Measurements from ENCODE around the gene TIMP2. TPM values are rescaled to one million over a fixed set of nuclear protein-coding genes. Genes with fewer than 3 reads are reported as not detected.

The TIMP2 gene
- total and polyA plus RNA-seq, 2 of the 8 experiments (the other 6 are each of a cell fraction or from before 2014, with no cell fraction given), result 18.2 to 43.3 TPM

DNA sequence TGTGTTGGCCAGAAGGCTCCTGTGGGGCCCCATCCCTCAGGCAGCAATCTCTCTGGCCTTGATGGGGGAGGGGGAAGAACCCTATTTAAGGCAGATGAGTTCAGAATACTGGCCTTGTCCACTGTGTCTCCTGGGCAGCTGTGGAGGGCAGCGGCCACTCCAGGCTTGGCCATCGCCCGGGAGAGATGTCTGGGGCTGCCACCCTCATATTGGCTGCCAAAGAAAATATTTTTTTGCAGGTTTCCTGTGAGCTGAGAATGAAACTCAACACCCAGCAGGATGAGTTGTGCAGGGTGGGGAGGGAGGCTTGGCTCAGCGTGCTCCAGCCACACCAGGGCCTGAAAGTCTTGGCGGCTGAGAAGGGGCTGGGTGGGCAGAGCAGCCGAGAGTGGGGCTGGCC lies 14.4 kb upstream of the TIMP2 start:
- Histone ChIP-seq H3K79me1 (ENCODE audit: low read depth, low read length) (no peaks in the 10 kb centered on the region), H3K9ac (replicated peaks in 1 of 4; ENCODE audit: extremely low read depth in 1 of 4, low read depth in 3 of 4, low read length in 3 of 4) (no peak overlapping the region), H3K9me3 (ENCODE audit: insufficient read depth in 2 of 2, low read depth in 1 of 2, low read length in 1 of 2) (no peaks in the 10 kb centered on the region), H3K27me3 (replicated peaks in 1 of 4; ENCODE audit: control insufficient read depth in 3 of 4, extremely low read depth in 1 of 4, insufficient read depth in 3 of 4, low read length in 3 of 4) (no peaks in the 10 kb centered on the region; a peak in 1 of 7 replicates), H4K91ac (replicated peaks; ENCODE audit: insufficient read length, low read length) (no peak overlapping the region), H2BK5ac (ENCODE audit: low read depth, low read length) (no peak overlapping the region), H3K4ac (replicated peaks; ENCODE audit: insufficient read length, low read depth, low read length) (no peak overlapping the region), H3K56ac (replicated peaks; ENCODE audit: insufficient read length, low read depth, low read length) (no peak overlapping the region), H3K27ac (ENCODE audit: low read depth, low read length) (no peak overlapping the region), H3K4me2 (ENCODE audit: insufficient read depth in 1 of 2, low read depth in 2 of 2, low read length in 2 of 2) (no peak overlapping the region), H3K23ac (ENCODE audit: insufficient read length) (no peak overlapping the region), H3K36me3 (ENCODE audit: control insufficient read depth in 2 of 4, insufficient read depth in 4 of 4, low read length in 3 of 4) (no peaks in the 10 kb centered on the region), H2AFZ (ENCODE audit: low read length) (no peak overlapping the region), H2BK20ac (ENCODE audit: low read length) (no peak overlapping the region), H4K8ac (ENCODE audit: extremely low read depth, insufficient read depth, low read length) (no peak overlapping the region), H2AK5ac (ENCODE audit: low read depth, low read length) (no peak overlapping the region), H4K5ac (ENCODE audit: insufficient read length, low read depth, low read length) (no peak overlapping the region), H2BK120ac (replicated peaks; ENCODE audit: low read depth, low read length) (no peak overlapping the region), H4K20me1 (replicated peaks in 1 of 2; ENCODE audit: control insufficient read depth in 1 of 2, insufficient read depth in 2 of 2, low read length in 2 of 2) (peaks cover 0 to 1% of the 10 kb centered on the region in 2 experiments), H2BK15ac (ENCODE audit: low read length) (no peak overlapping the region), H3K4me1 (replicated peaks in 1 of 4; ENCODE audit: control insufficient read depth in 3 of 4, insufficient read depth in 4 of 4, low read length in 3 of 4) (peaks cover 0 to 7% (median under 1%) of the 10 kb centered on the region in 4 experiments; a peak in 3 of 7 replicates), H2BK12ac (ENCODE audit: low read depth, low read length) (no peak overlapping the region), H3K23me2 (ENCODE audit: low read depth, low read length) (no peaks in the 10 kb centered on the region), H3K4me3 (ENCODE audit: extremely low read depth in 1 of 4, insufficient read depth in 2 of 4, low read depth in 3 of 4, low read length in 4 of 4) (no peak overlapping the region), H3K18ac (ENCODE audit: extremely low read depth, low read length) (no peak overlapping the region), H3K14ac (ENCODE audit: insufficient read length) (no peak overlapping the region), H3K79me2 (ENCODE audit: control insufficient read depth in 1 of 2, insufficient read depth in 2 of 2, low read length in 2 of 2) (no peaks in the 10 kb centered on the region)
- DNase-seq (ENCODE audit: low read depth in 1 of 2, low spot score in 2 of 2) (no peak), FAIRE-seq (no peak)
- ChIA-PET POLR2A (ENCODE audit: partially characterized antibody) (interaction anchor here (0.9 kb wide), 1 partner anchor 11 kb away, joined by 3 read pairs; no protein-coding TSS in a partner anchor), CTCF (ENCODE audit: partially characterized antibody) (interaction anchor here (6.5 kb wide), 1 partner anchor 33 kb away, joined by 35 read pairs; no protein-coding TSS in a partner anchor)
- WGBS, 2 experiments (ENCODE audit: extremely low coverage in 1 of 2, insufficient coverage in 1 of 2, insufficient read length in 1 of 2, insufficient replicate concordance in 2 of 2, low coverage in 1 of 2, low lambda C conversion rate in 2 of 2, missing lambda C conversion rate in 1 of 2), result 94% methylated on average over 5 of the region's 6 CpGs; no CpG with 5 or more reads in 1 of the 2 experiments
- TF ChIP-seq SP1 (IDR thresholded peaks at IDR 0.05; ENCODE audit: low read depth, low read length) (no peak), CHD1 (IDR thresholded peaks at IDR 0.05; ENCODE audit: low read depth, low read length) (no peak), ZNF274 (IDR thresholded peaks at IDR 0.05; ENCODE audit: borderline replicate concordance, extremely low read depth, low read length) (no peak), RBBP5 (IDR thresholded peaks at IDR 0.05; ENCODE audit: borderline replicate concordance, low read depth, low read length) (no peak), SIN3A (conservative IDR thresholded peaks at IDR 0.05 in 1 of 2, IDR thresholded peaks at IDR 0.05 in 1 of 2; ENCODE audit: low read depth in 1 of 2, low read length in 2 of 2) (no peak), SIRT6 (IDR thresholded peaks at IDR 0.05; ENCODE audit: low read length) (no peak), HDAC2 (IDR thresholded peaks at IDR 0.05; ENCODE audit: borderline replicate concordance in 1 of 2, low read depth in 2 of 2, low read length in 2 of 2) (no peak)

All from H1 (cell line).